RWPE1 (cell line): Measurements from ENCODE around the gene HOXD8.

Experiments
- CTCF ChIA-PET: fragments of 350-600 bp; sonication (Branson Sonifier 250); formaldehyde crosslinking; extraction: SDS; loops from one replicate; lab custom pipeline; 2021; lab: Yijun Ruan, JAX
- POLR2A ChIA-PET: fragments of 400-600 bp; formaldehyde crosslinking; extraction: SDS; loops from one replicate; lab custom pipeline; 2020; ENCODE audit warnings: antibody characterized with exemption; ENCODE audit not compliant: low non-redundant PET; lab: Yijun Ruan, JAX
- DNase-seq: peaks from one replicate; pipeline ENCODE4 v3.0.0; 2012; ENCODE audit warnings: low spot score
- H3K27ac ChIP-seq: fragments of 450-650 bp; 2 replicates; pipeline ENCODE4 v1.5.1; 2017
- CTCF ChIP-seq: fragments of 450-650 bp; conservative IDR thresholded peaks from 2 replicates; pipeline ENCODE4 v1.5.1; 2017; ENCODE audit warnings: low read depth, mild to moderate bottlenecking

The HOXD8 gene

GRCh38 chr2:176170602-176171305, 41.2 kb downstream of the HOXD8 start:
- no peak for DNase-seq
- ChIA-PET POLR2A (no interaction called here), CTCF (no interaction called here)
- no peak for TF ChIP-seq CTCF
- no peak overlapping the region for H3K27ac ChIP-seq

- no peak for TF ChIP-seq CTCF
- ChIA-PET POLR2A (no interaction called here), CTCF (no interaction called here)
- no peak for DNase-seq
- no peak overlapping the region for H3K27ac ChIP-seq
These were observed 42.0 kb downstream of the HOXD8 start for GRCh38 chr2:176171351-176172006.

GRCh38 chr2:176172007-176172894, 42.7 kb downstream of the HOXD8 start:
- POLR2A ChIA-PET = no interaction called here
- DNase-seq = no peak
- CTCF ChIA-PET = interaction anchor here (0.9 kb wide), 1 partner anchor 31 kb away, joined by 4 read pairs; no protein-coding TSS in a partner anchor
- no peak overlapping the region for H3K27ac ChIP-seq
- TF ChIP-seq CTCF = no peak

- no peak overlapping the region for H3K27ac ChIP-seq
- TF ChIP-seq CTCF = no peak
- POLR2A ChIA-PET = no interaction called here
- CTCF ChIA-PET = interaction anchor here (0.9 kb wide), 1 partner anchor 32 kb away, joined by 4 read pairs; no protein-coding TSS in a partner anchor
- DNase-seq = no peak
These were observed 43.5 kb downstream of the HOXD8 start for GRCh38 chr2:176172895-176173566.

GRCh38 chr2:176173567-176174381, 44.3 kb downstream of the HOXD8 start:
- POLR2A ChIA-PET = no interaction called here
- CTCF ChIA-PET = interaction anchor here (2.4 kb wide), 1 partner anchor 33 kb away, joined by 13 read pairs; no protein-coding TSS in a partner anchor

More at GRCh38 chr2:176173567-176174381, 44.3 kb downstream of the HOXD8 start:
- no peak for TF ChIP-seq CTCF
- no peak overlapping the region for H3K27ac ChIP-seq
- DNase-seq = no peak
